H9 (cell line): ENCODE measurements around the gene HCRT. TPM values are rescaled to one million over a fixed set of nuclear protein-coding genes. Genes with fewer than 3 reads are reported as not detected.

Experiments
- DNase-seq: peaks from one replicate; pipeline ENCODE4 v3.0.0-alpha.2; 2017
- H2AFZ ChIP-seq: one replicate; pipeline ENCODE4 v1.6.1; 2013; ENCODE audit warnings: mild to moderate bottlenecking, low read length, control low read depth, moderate library complexity
- H2AK5ac ChIP-seq: 2 replicates; pipeline ENCODE4 v1.6.1; 2013; ENCODE audit warnings: low read length, control low read depth, mixed read lengths; ENCODE audit not compliant: insufficient read length
- H2BK120ac ChIP-seq: one replicate; pipeline ENCODE4 v1.6.1; 2013; ENCODE audit warnings: low read depth, mild to moderate bottlenecking, low read length, control low read depth, inconsistent platforms; ENCODE audit not compliant: poor library complexity, severe bottlenecking
- H2BK12ac ChIP-seq: 2 replicates; pipeline ENCODE4 v1.6.1; 2013; ENCODE audit warnings: low read length, control low read depth, mixed read lengths, low read depth; ENCODE audit not compliant: insufficient read length
- H2BK15ac ChIP-seq: 2 replicates; pipeline ENCODE4 v1.6.1; 2013; ENCODE audit warnings: low read depth, low read length, control low read depth
- H2BK20ac ChIP-seq: one replicate; pipeline ENCODE4 v1.6.1; 2013; ENCODE audit warnings: low read depth, mild to moderate bottlenecking, low read length, control low read depth, inconsistent platforms; ENCODE audit not compliant: poor library complexity, severe bottlenecking
- H2BK5ac ChIP-seq: 2 replicates; pipeline ENCODE4 v1.6.1; 2013; ENCODE audit warnings: low read length, control low read depth, mixed read lengths; ENCODE audit not compliant: insufficient read length
- H3K14ac ChIP-seq: 2 replicates; pipeline ENCODE4 v1.6.1; 2013; ENCODE audit warnings: low read length, control low read depth; ENCODE audit not compliant: insufficient read depth
- H3K18ac ChIP-seq: 2 replicates; pipeline ENCODE4 v1.6.1; 2013; ENCODE audit warnings: low read depth, mild to moderate bottlenecking, mixed read lengths, low read length, control low read depth; ENCODE audit not compliant: insufficient read length
- H3K23ac ChIP-seq: 2 replicates; pipeline ENCODE4 v1.6.1; 2013; ENCODE audit warnings: low read length, control low read depth, mixed read lengths, low read depth; ENCODE audit not compliant: insufficient read length
- H3K23me2 ChIP-seq: 2 replicates; pipeline ENCODE4 v1.6.1; 2013; ENCODE audit warnings: low read depth, mild to moderate bottlenecking, mixed read lengths, low read length, control low read depth; ENCODE audit not compliant: insufficient read length, poor library complexity, severe bottlenecking
- H3K27ac ChIP-seq: 2 replicates; pipeline ENCODE4 v1.5.1; 2013; ENCODE audit warnings: low read length, control low read depth, mixed read lengths, low read depth; ENCODE audit not compliant: insufficient read length
- H3K27me3 ChIP-seq: 2 replicates; pipeline ENCODE4 v1.6.1; 2013; ENCODE audit warnings: low read length, control low read depth, inconsistent platforms; ENCODE audit not compliant: insufficient read depth
- H3K4ac ChIP-seq: 2 replicates; pipeline ENCODE4 v1.6.1; 2013; ENCODE audit warnings: low read depth, mild to moderate bottlenecking, control low read depth, inconsistent platforms, low read length, moderate library complexity
- H3K4me1 ChIP-seq: 2 replicates; pipeline ENCODE4 v1.6.1; 2013; ENCODE audit warnings: low read length, control low read depth, inconsistent platforms; ENCODE audit not compliant: insufficient read depth
- H3K4me2 ChIP-seq: 2 replicates; pipeline ENCODE4 v1.6.1; 2013; ENCODE audit warnings: low read length, control low read depth, mixed read lengths; ENCODE audit not compliant: insufficient read length, insufficient read depth
- H3K56ac ChIP-seq: 2 replicates; pipeline ENCODE4 v1.6.1; 2013; ENCODE audit warnings: low read depth, mild to moderate bottlenecking, mixed read lengths, low read length, control low read depth; ENCODE audit not compliant: insufficient read length
- H3K79me1 ChIP-seq: 2 replicates; pipeline ENCODE4 v1.6.1; 2013; ENCODE audit warnings: low read depth, mild to moderate bottlenecking, moderate library complexity, low read length, control low read depth, inconsistent platforms; ENCODE audit not compliant: insufficient read depth, poor library complexity, severe bottlenecking
- H3K79me2 ChIP-seq: 2 replicates; pipeline ENCODE4 v1.6.1; 2013; ENCODE audit warnings: low read length, control low read depth, inconsistent platforms; ENCODE audit not compliant: insufficient read depth
- H3K9ac ChIP-seq: 2 replicates; pipeline ENCODE4 v1.6.1; 2013; ENCODE audit warnings: low read length, control low read depth, mixed read lengths; ENCODE audit not compliant: insufficient read length; ENCODE audit errors: extremely low read depth
- H3K9me3 ChIP-seq: one replicate; pipeline ENCODE4 v1.6.1; 2013; ENCODE audit warnings: low read depth, low read length, inconsistent platforms; ENCODE audit not compliant: control insufficient read depth
- H3T11ph ChIP-seq: one replicate; pipeline ENCODE4 v1.6.1; 2013; ENCODE audit warnings: mild to moderate bottlenecking, low read length, control low read depth, inconsistent platforms
- H4K20me1 ChIP-seq: one replicate; pipeline ENCODE4 v1.6.1; 2013; ENCODE audit not compliant: control insufficient read depth, insufficient read length, insufficient read depth
- H4K5ac ChIP-seq: 2 replicates; pipeline ENCODE4 v1.6.1; 2013; ENCODE audit warnings: low read depth, mild to moderate bottlenecking, mixed read lengths, low read length, control low read depth; ENCODE audit not compliant: insufficient read length
- H4K8ac ChIP-seq: replicated peaks from 2 replicates; pipeline ENCODE4 v1.6.1; 2013; ENCODE audit warnings: low read length, control low read depth, mixed read lengths, low read depth; ENCODE audit not compliant: insufficient read length
- H4K91ac ChIP-seq: 2 replicates; pipeline ENCODE4 v1.6.1; 2013; ENCODE audit warnings: low read depth, mild to moderate bottlenecking, moderate library complexity, mixed read lengths, low read length, control low read depth; ENCODE audit not compliant: insufficient read length
- H3K27ac Mint-ChIP-seq, 3 experiments: 2 replicates in 2 of 3; 3 replicates in 1 of 3; pipeline ENCODE4 v1.8.0; 2020 to 2021; ENCODE audit warnings: mixed read lengths in 3 of 3, mild to moderate bottlenecking in 1 of 3, moderate library complexity in 1 of 3
- H3K27me3 Mint-ChIP-seq: 2 replicates; pipeline ENCODE4 v1.8.0; 2021; ENCODE audit warnings: low read depth, mild to moderate bottlenecking, moderate library complexity, mixed read lengths
- H3K36me3 Mint-ChIP-seq, 3 experiments: 2 replicates in 2 of 3; 3 replicates in 1 of 3; pipeline ENCODE4 v1.8.0; 2020 to 2021; ENCODE audit warnings: low read depth in 3 of 3, mixed read lengths in 3 of 3; ENCODE audit not compliant: insufficient read depth in 1 of 3
- H3K4me1 Mint-ChIP-seq, 2 experiments: 2 replicates each; pipeline ENCODE4 v1.8.0; 2020; ENCODE audit warnings: mixed read lengths in 2 of 2
- H3K4me3 Mint-ChIP-seq, 2 experiments: 2 replicates in 1 of 2; 3 replicates in 1 of 2; pipeline ENCODE4 v1.8.0; 2020 to 2021; ENCODE audit warnings: mild to moderate bottlenecking in 2 of 2, mixed read lengths in 2 of 2, moderate library complexity in 1 of 2
- H3K9me3 Mint-ChIP-seq, 2 experiments: 2 replicates in 1 of 2; 3 replicates in 1 of 2; pipeline ENCODE4 v1.8.0; 2020; ENCODE audit warnings: mild to moderate bottlenecking in 2 of 2, mixed read lengths in 2 of 2, moderate library complexity in 1 of 2
- WGBS: extraction: QIAGEN DNeasy Blood & Tissue Kit; methylation state at CpG from one replicate; pipeline ENCODE4 v1.1.7; 2013; ENCODE audit warnings: missing lambda C conversion rate, low lambda C conversion rate, mixed read lengths; ENCODE audit not compliant: insufficient read length; ENCODE audit errors: extremely low coverage; 5-methylcytosine and 5-hydroxymethylcytosine counted together
- total RNA-seq: library from RNA; stranded (reverse); gene quantifications from 2 replicates; pipeline ENCODE4 v1.2.1, GENCODE V29; 2021
- TF ChIP-seq, protein P1 (sequence below): fragments of 200-600 bp; sonication (generic); conservative IDR thresholded peaks from 3 replicates; pipeline ENCODE4 v1.8.0; 2021; ENCODE audit warnings: antibody characterized with exemption, mild to moderate bottlenecking

Gene HCRT
- total RNA-seq, 1 experiment from 2014 or later, result not detected

DNA sequence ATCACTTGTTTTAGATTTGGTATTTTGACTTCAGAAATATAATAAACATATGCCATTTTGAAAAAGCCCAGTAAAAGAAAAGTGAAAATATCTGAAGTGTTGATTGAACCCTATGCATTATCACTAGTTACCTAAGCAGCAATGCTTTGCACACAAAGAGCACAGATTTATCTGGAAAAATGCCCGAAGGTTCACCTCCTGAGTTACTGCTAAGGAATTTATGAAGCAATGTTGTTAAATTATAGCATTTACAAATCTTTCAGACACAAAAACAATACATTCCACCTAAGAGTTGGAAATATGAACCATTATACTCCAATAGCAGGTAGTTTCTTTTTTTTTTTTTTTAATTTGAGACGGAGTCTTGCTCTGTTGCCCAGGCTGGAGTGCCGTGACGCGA, 47.9 kb upstream of the HCRT start:
- Mint-ChIP-seq H3K9me3 (no peaks in the 10 kb centered on the region), H3K4me1 (no peaks in the 10 kb centered on the region), H3K27ac (no peak overlapping the region), H3K36me3 (0 out of 7 replicates have a peak, but pooled peaks cover 0 to 2% (median 0%) of the 10 kb centered on the region in 3 experiments), H3K4me3 (no peak overlapping the region), H3K27me3 (no peaks in the 10 kb centered on the region)
- no peak overlapping the region for H3K9ac ChIP-seq
- no peak overlapping the region for H4K91ac ChIP-seq
- H3K23ac ChIP-seq, result no peak overlapping the region
- no peak overlapping the region for H2BK120ac ChIP-seq
- H2BK5ac ChIP-seq, result no peak overlapping the region
- no peak overlapping the region for H3K18ac ChIP-seq
- no peak overlapping the region for H3K56ac ChIP-seq
- no peaks in the 10 kb centered on the region for H3K4me1 ChIP-seq
- TF ChIP-seq, protein P1, sequence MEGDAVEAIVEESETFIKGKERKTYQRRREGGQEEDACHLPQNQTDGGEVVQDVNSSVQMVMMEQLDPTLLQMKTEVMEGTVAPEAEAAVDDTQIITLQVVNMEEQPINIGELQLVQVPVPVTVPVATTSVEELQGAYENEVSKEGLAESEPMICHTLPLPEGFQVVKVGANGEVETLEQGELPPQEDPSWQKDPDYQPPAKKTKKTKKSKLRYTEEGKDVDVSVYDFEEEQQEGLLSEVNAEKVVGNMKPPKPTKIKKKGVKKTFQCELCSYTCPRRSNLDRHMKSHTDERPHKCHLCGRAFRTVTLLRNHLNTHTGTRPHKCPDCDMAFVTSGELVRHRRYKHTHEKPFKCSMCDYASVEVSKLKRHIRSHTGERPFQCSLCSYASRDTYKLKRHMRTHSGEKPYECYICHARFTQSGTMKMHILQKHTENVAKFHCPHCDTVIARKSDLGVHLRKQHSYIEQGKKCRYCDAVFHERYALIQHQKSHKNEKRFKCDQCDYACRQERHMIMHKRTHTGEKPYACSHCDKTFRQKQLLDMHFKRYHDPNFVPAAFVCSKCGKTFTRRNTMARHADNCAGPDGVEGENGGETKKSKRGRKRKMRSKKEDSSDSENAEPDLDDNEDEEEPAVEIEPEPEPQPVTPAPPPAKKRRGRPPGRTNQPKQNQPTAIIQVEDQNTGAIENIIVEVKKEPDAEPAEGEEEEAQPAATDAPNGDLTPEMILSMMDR, result no peak
- H4K5ac ChIP-seq, result no peak overlapping the region
- no CpG with 5 or more reads among the region's 5 CpGs for WGBS
- no peak overlapping the region for H3K4me2 ChIP-seq
- no peak overlapping the region for H4K8ac ChIP-seq
- no peak overlapping the region for H3K4ac ChIP-seq
- no peak overlapping the region for H2AK5ac ChIP-seq
- no peaks in the 10 kb centered on the region for H3K27me3 ChIP-seq
- no peak overlapping the region for H3T11ph ChIP-seq
- DNase-seq, result no peak
- no peaks in the 10 kb centered on the region for H4K20me1 ChIP-seq
- no peak overlapping the region for H3K14ac ChIP-seq
- H3K79me2 ChIP-seq, result no peaks in the 10 kb centered on the region
- no peaks in the 10 kb centered on the region for H3K9me3 ChIP-seq
- H3K23me2 ChIP-seq, result no peaks in the 10 kb centered on the region
- H3K27ac ChIP-seq, result no peak overlapping the region
- no peak overlapping the region for H2BK12ac ChIP-seq
- H2BK20ac ChIP-seq, result no peak overlapping the region
- H3K79me1 ChIP-seq, result no peaks in the 10 kb centered on the region
- H2BK15ac ChIP-seq, result no peak overlapping the region
- H2AFZ ChIP-seq, result no peak overlapping the region
